Measurements from ENCODE around the gene GMPPB.

GRCh38 chr3:49747792-49748480, 24.2 kb upstream of the GMPPB start:
- TF ChIP-seq POLR2AphosphoS5 (IDR thresholded peaks at IDR 0.05; ENCODE audit: low read depth, low read length), result no peak
- no peak for TF ChIP-seq POLR2A (IDR thresholded peaks at IDR 0.05; ENCODE audit: low read depth, low read length)
- no peak for TF ChIP-seq TAF1 (IDR thresholded peaks at IDR 0.05; ENCODE audit: borderline replicate concordance, low read depth, low read length)

Measured in GM12892 (cell line).